HepG2 (cell line): ENCODE data around the gene TFAP2B. TPM values are rescaled to one million over a fixed set of nuclear protein-coding genes. Genes with fewer than 3 reads are reported as not detected.

Source experiments
- ATAC-seq: fragments of 200-7000 bp; cut with Tn5 transposase; 3 replicates; pipeline ENCODE4 v1.9.1; 2020; ENCODE audit warnings: mild to moderate bottlenecking, moderate library complexity
- BruUV-seq: library from RNA; stranded (reverse); fragments of 400-500 nt; replicated peaks from 2 replicates; lab custom pipeline; 2021; lab: Mats Ljungman, UMichigan
- CTCF ChIA-PET: fragments of 300-600 bp; formaldehyde crosslinking; extraction: SDS; loops from one replicate; lab custom pipeline; 2021; ENCODE audit warnings: low total read pairs, inconsistent platforms, low intra/inter-chr PET ratio; lab: Yijun Ruan, JAX
- POLR2A ChIA-PET: fragments of 350-600 bp; sonication (Branson Sonifier 250); formaldehyde crosslinking; loops from one replicate; lab custom pipeline; 2020; ENCODE audit warnings: antibody characterized with exemption, inconsistent platforms; lab: Yijun Ruan, JAX
- DNase-seq: peaks from one replicate; pipeline ENCODE4 v3.0.0-alpha.2; 2015; ENCODE audit warnings: low spot score
- FAIRE-seq: peaks from 3 replicates; lab custom pipeline; 2011; peaks lifted over from hg19 to GRCh38; lab: Jason Lieb, UNC
- H2AFZ ChIP-seq: one replicate; pipeline ENCODE4 v1.6.1; 2011; ENCODE audit warnings: low read length, inconsistent platforms
- H3K27ac ChIP-seq: fragments of 300-600 bp; 3 replicates; pipeline ENCODE4 v1.8.0; 2011; ENCODE audit warnings: mixed run types, mild to moderate bottlenecking, mixed read lengths, low read length, inconsistent platforms; ENCODE audit not compliant: insufficient read depth; ENCODE audit errors: extremely low read length
- H3K27me3 ChIP-seq, 2 experiments: fragments of 200-600 bp in 1 of 2; 2 replicates in 1 of 2; 3 replicates in 1 of 2; pipeline versions ENCODE4 v1.6.0 to v1.8.0; 2011; ENCODE audit warnings: low read length in 2 of 2, mild to moderate bottlenecking in 2 of 2, moderate library complexity in 2 of 2, inconsistent platforms in 1 of 2; ENCODE audit not compliant: insufficient read depth in 2 of 2, control insufficient read depth in 1 of 2
- H3K36me3 ChIP-seq, 2 experiments: fragments of 200-600 bp in 1 of 2; replicated peaks in 1 of 2; 2 replicates in 1 of 2; 3 replicates in 1 of 2; pipeline versions ENCODE4 v1.5.1 to v1.8.0; 2011; ENCODE audit warnings: low read length in 2 of 2, inconsistent platforms in 1 of 2; ENCODE audit not compliant: insufficient read depth in 2 of 2, control insufficient read depth in 1 of 2
- H3K4me1 ChIP-seq: 2 replicates; pipeline ENCODE4 v1.5.1; 2012; ENCODE audit warnings: low read length, inconsistent platforms; ENCODE audit not compliant: insufficient read depth
- H3K4me2 ChIP-seq: 2 replicates; pipeline ENCODE4 v1.6.0; 2011; ENCODE audit warnings: low read depth, low read length, inconsistent platforms
- H3K4me3 ChIP-seq, 3 experiments: fragments of 200-600 bp in 1 of 3; sonication (generic), shearing (Covaris generic) in 1 of 3; replicated peaks in 1 of 3; 2 replicates each; pipeline ENCODE4 v1.5.1; 2011 to 2016; ENCODE audit warnings: low read length in 3 of 3, inconsistent platforms in 2 of 3, low read depth in 2 of 3, mild to moderate bottlenecking in 2 of 3, control low read depth in 1 of 3, mixed read lengths in 1 of 3; ENCODE audit not compliant: insufficient read depth in 1 of 3
- H3K79me2 ChIP-seq: one replicate; pipeline ENCODE4 v1.6.1; 2011; ENCODE audit warnings: low read length, inconsistent platforms; ENCODE audit not compliant: insufficient read depth
- H3K9ac ChIP-seq: 2 replicates; pipeline ENCODE4 v1.6.0; 2011; ENCODE audit warnings: mild to moderate bottlenecking, low read depth, low read length, inconsistent platforms; ENCODE audit not compliant: insufficient read depth
- H3K9me3 ChIP-seq: 2 replicates; pipeline ENCODE4 v1.5.1; 2012; ENCODE audit warnings: mild to moderate bottlenecking, low read length
- H4K20me1 ChIP-seq: 2 replicates; pipeline ENCODE4 v1.6.0; 2011; ENCODE audit warnings: inconsistent platforms, mild to moderate bottlenecking, low read length, moderate library complexity; ENCODE audit not compliant: insufficient read depth
- ISX ChIP-seq: sonication (generic); formaldehyde crosslinking; conservative IDR thresholded peaks from 2 replicates; pipeline ENCODE4 v1.5.0; 2020; ENCODE audit warnings: missing genetic modification reagents
- MNT ChIP-seq: fragments of 450-650 bp; IDR thresholded peaks from 2 replicates; pipeline ENCODE4 v1.6.1; 2016
- RAD21 ChIP-seq: fragments of 450-650 bp; formaldehyde crosslinking; IDR thresholded peaks from 2 replicates; pipeline ENCODE4 v1.5.0; 2020; ENCODE audit warnings: mild to moderate bottlenecking
- RFX5 ChIP-seq: IDR thresholded peaks from 2 replicates; pipeline ENCODE4 v1.6.1; 2011; ENCODE audit warnings: low read depth, low read length, improper control_type of control experiment
- ZBTB37 ChIP-seq: sonication (generic); formaldehyde crosslinking; IDR thresholded peaks from 2 replicates; pipeline ENCODE4 v1.4.0; 2020; ENCODE audit warnings: mild to moderate bottlenecking, missing genetic modification reagents
- ZC3H13 ChIP-seq: sonication (generic); formaldehyde crosslinking; IDR thresholded peaks from 2 replicates; pipeline ENCODE4 v1.8.1; 2023; ENCODE audit warnings: mild to moderate bottlenecking, missing genetic modification reagents, moderate library complexity
- ZNF276 ChIP-seq: sonication (generic); formaldehyde crosslinking; IDR thresholded peaks from 2 replicates; pipeline ENCODE4 v1.4.0; 2020; ENCODE audit warnings: mild to moderate bottlenecking, low read depth, missing genetic modification reagents
- ZNF788 ChIP-seq: sonication (generic); formaldehyde crosslinking; IDR thresholded peaks from 2 replicates; pipeline ENCODE4 v1.5.0; 2020; ENCODE audit warnings: mild to moderate bottlenecking, missing genetic modification reagents, borderline replicate concordance
- ZNF879 ChIP-seq: sonication (generic); formaldehyde crosslinking; IDR thresholded peaks from 2 replicates; pipeline ENCODE4 v1.8.1; 2023; ENCODE audit warnings: missing genetic modification reagents
- WGBS: methylation state at CpG from one replicate; pipeline ENCODE4 v1.1.6; 2017; ENCODE audit warnings: low lambda C conversion rate; 5-methylcytosine and 5-hydroxymethylcytosine counted together
- in situ Hi-C: cut with HindIII; loops from 2 replicates; pipeline ENCODE4 v1.10.0; 2017; ENCODE audit warnings: low pct_unique_long_range_greater_than_20kb; ENCODE audit not compliant: extremely low pct_ligation_motif_present
- intact Hi-C: fragments of 100-400 bp; cut with micrococcal nuclease; formaldehyde crosslinking; loops from one replicate; pipeline ENCODE4 v1.10.0; 2022; ENCODE audit not compliant: unreplicated experiment
- polyA plus RNA-seq, 8 experiments: library from polyadenylated mRNA; depleted of rRNA in 3 of 8; stranded (reverse) in 7 of 8; unstranded in 1 of 8; fragments of >200 nt; fragmentation: Illumina TruSeq in 4 of 8; extraction: Trizol in 4 of 8; gene quantifications; 2 replicates each; pipeline versions ENCODE4 v1.2.1 to v1.2.3, GENCODE V29; 2011 to 2016; ENCODE audit warnings: low read depth in 4 of 8, missing spikeins in 1 of 8, mixed read lengths in 1 of 8; ENCODE audit not compliant: insufficient read depth in 1 of 8
- total RNA-seq, 5 experiments: library from RNA; depleted of rRNA; stranded (reverse); fragments of >200 nt; fragmentation: Illumina TruSeq; extraction: Trizol; gene quantifications; 2 replicates each; pipeline ENCODE4 v1.2.3, GENCODE V29; 2016; ENCODE audit warnings: low read depth in 1 of 5

The TFAP2B gene
- total and polyA plus RNA-seq, 2 of the 13 experiments (the other 11 are each of a cell fraction or from before 2014, with no cell fraction given), result not detected

GRCh38 chr6:50840112-50840810, 21.6 kb downstream of the TFAP2B start:
- DNase-seq (no peak), ATAC-seq (no peak), FAIRE-seq (no peak)
- Histone ChIP-seq H3K4me2 (no peak overlapping the region), H4K20me1 (no peaks in the 10 kb centered on the region; the same call in 1 of the 2 replicates), H3K79me2 (no peaks in the 10 kb centered on the region), H2AFZ (no peak overlapping the region), H3K27me3 (peaks cover under 1 to 62% of the 10 kb centered on the region in 2 experiments), H3K27ac (no peak overlapping the region), H3K9ac (no peak overlapping the region), H3K4me3 (no peak overlapping the region), H3K4me1 (peaks cover 7% of the 10 kb centered on the region; the same call in 1 of the 2 replicates), H3K9me3 (no peaks in the 10 kb centered on the region), H3K36me3 (no peaks in the 10 kb centered on the region)
- ChIA-PET CTCF (no interaction called here), POLR2A (no interaction called here)
- in situ Hi-C loops, result no loop called here
- intact Hi-C loops, result no loop called here
- TF ChIP-seq ISX (CRISPR knock-in tag), result no peak
- peak; percentile 86 for TF ChIP-seq MNT
- 10% methylated on average over 15 of the region's 15 CpGs for WGBS
- BruUV-seq, result no TSS peak

- POLR2A ChIA-PET, result no interaction called here
- no peaks in the 10 kb centered on the region for H3K36me3 ChIP-seq
- peaks cover 7% of the 10 kb centered on the region; the same call in 1 of the 2 replicates for H3K4me1 ChIP-seq
- 70% methylated on average over 18 of the region's 18 CpGs for WGBS
- CTCF ChIA-PET, result no interaction called here
- no peak overlapping the region for H3K9ac ChIP-seq
- H3K27ac ChIP-seq, result no peak overlapping the region
- intact Hi-C loops, result no loop called here
- H3K27me3 ChIP-seq, result peaks cover 2 to 62% of the 10 kb centered on the region in 2 experiments
- H3K4me2 ChIP-seq, result no peak overlapping the region
- H3K79me2 ChIP-seq, result no peaks in the 10 kb centered on the region
- DNase-seq (no peak), FAIRE-seq (no peak), ATAC-seq (no peak)
- H3K4me3 ChIP-seq, result no peak overlapping the region
- no peaks in the 10 kb centered on the region for H3K9me3 ChIP-seq
- no TSS peak for BruUV-seq
- in situ Hi-C loops, result no loop called here
- H4K20me1 ChIP-seq, result no peaks in the 10 kb centered on the region; the same call in 1 of the 2 replicates
- no peak overlapping the region for H2AFZ ChIP-seq
- no peak for TF ChIP-seq ZNF276 (CRISPR knock-in tag)
- no peak for TF ChIP-seq ZC3H13
- no peak for TF ChIP-seq RFX5
- no peak for TF ChIP-seq ZNF879
- no peak for TF ChIP-seq ZNF788
- no peak for TF ChIP-seq ZBTB37 (CRISPR knock-in tag)
- no peak for TF ChIP-seq RAD21 (CRISPR knock-in tag)
These were observed 22.1 kb downstream of the TFAP2B start for GRCh38 chr6:50840811-50841192.
